Retinal pigment epithelial cell (primary cell): ENCODE data around the gene WSCD2.

ENCODE experiments used
- DNase-seq: peaks from one replicate; pipeline ENCODE4 v3.0.0-alpha.2; 2010; ENCODE audit warnings: low read depth
- H3K4me3 ChIP-seq: 2 replicates; pipeline ENCODE4 v1.5.1; 2011; ENCODE audit warnings: mild to moderate bottlenecking, low read length, control low read depth, moderate library complexity
- TF ChIP-seq, protein P1 (sequence below): conservative IDR thresholded peaks from 2 replicates; pipeline ENCODE4 v1.5.1; 2011; ENCODE audit warnings: low read depth, low read length, control low read depth, inconsistent platforms

WSCD2 gene

DNA sequence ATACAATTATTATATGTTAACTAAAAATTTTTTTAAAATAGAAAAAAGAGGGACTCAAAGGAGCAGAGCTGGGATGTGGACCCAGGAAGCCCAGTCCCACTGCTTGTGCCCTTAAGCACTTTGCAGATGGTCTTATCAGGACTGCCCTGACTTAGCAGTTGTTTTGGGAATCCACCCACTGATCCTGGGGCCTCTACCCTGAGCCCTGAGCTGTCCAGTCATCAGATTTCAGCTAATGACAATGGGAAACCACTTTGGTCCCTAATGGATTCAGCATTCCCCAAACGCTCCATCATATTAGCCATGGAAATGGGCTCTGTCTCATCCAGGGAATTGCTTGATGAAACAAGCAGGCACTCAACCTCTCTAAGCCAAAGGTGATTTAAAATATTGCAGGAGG, 22.5 kb upstream of the WSCD2 start:
- no peak overlapping the region for H3K4me3 ChIP-seq
- TF ChIP-seq, protein P1, sequence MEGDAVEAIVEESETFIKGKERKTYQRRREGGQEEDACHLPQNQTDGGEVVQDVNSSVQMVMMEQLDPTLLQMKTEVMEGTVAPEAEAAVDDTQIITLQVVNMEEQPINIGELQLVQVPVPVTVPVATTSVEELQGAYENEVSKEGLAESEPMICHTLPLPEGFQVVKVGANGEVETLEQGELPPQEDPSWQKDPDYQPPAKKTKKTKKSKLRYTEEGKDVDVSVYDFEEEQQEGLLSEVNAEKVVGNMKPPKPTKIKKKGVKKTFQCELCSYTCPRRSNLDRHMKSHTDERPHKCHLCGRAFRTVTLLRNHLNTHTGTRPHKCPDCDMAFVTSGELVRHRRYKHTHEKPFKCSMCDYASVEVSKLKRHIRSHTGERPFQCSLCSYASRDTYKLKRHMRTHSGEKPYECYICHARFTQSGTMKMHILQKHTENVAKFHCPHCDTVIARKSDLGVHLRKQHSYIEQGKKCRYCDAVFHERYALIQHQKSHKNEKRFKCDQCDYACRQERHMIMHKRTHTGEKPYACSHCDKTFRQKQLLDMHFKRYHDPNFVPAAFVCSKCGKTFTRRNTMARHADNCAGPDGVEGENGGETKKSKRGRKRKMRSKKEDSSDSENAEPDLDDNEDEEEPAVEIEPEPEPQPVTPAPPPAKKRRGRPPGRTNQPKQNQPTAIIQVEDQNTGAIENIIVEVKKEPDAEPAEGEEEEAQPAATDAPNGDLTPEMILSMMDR, result no peak
- no peak for DNase-seq

DNA sequence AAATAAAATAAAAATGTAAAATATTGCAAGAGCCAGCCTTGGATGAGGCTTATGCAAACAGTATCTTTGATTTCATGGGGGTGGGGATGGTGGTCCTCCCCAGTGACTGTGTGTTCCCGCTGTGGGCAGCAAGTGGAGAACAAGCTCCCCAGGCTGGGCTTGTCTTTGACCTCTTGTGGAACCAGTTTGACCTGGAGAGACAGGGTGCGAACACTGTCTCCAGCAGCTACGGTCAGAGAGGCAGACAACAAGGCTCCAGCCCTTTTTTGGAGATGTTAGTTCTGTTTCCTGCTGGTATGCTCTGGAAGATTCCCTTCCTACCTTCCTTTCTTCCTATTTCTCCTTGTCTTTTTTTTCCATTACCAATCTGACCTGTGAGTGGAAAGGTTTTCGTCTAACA, 21.8 kb upstream of the WSCD2 start:
- TF ChIP-seq, protein P1, result no peak
- no peak for DNase-seq
- no peak overlapping the region for H3K4me3 ChIP-seq

DNA sequence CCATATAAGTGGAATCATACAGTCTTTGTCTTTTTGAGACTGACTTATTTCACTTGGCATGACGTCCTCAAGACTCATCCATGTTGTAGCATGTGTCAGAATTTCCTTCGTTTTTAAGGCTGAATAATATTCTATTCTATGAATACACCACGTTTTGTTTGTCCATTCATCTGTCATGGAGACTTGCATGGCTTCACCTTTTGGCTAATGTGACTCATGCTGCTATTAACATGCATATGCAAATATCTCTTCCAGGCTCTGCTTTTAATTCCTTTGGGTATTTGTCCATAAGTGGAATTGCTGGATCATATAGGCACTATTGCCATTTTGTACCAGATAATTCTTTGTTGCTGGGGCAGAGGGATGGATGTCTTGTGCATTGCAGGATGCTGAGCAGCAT, 19.6 kb upstream of the WSCD2 start:
- TF ChIP-seq, protein P1, result no peak
- no peak for DNase-seq

DNA sequence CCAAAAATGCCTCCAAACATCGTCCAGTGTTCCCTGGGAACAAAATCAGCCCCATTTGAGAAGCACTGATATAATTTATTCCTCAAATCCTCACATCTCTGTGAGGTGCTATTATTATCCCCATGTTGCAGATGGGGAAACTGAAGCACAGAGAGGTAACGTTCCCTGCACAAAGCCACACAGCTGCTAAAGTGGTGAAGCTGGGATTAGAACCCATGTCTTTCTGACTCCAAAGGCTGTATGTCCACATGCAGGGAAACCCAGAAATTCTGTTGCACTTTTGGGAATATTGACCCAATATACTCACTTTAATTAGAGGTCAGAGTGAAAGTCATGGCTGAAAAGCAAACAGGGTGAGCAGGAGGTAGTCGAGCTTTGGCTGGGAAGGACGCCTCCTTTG, 19.1 kb upstream of the WSCD2 start:
- H3K4me3 ChIP-seq, result no peak overlapping the region
- DNase-seq, result no peak
- TF ChIP-seq, protein P1, result no peak

More for the DNA sequence above, 19.6 kb upstream of the WSCD2 start:
- no peak overlapping the region for H3K4me3 ChIP-seq

DNA sequence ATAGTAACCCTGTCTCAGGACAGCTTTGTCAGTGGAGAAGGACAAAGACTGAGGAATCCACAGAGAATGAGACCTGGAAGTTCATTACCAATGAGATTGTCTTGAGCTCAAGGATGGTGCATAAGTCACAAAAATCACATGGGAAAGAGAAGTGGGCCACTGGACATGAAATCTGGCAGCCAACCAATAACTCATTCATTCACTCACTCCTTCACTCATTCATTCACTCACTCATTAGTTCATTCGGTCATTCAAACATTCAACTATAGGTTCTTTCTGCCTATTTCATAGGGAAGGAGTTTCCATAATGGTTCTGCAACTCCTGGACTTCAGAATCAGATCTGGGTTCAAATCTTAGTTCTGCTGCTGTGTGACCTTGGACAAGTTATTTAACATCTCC, 18.2 kb upstream of the WSCD2 start:
- no peak for DNase-seq
- TF ChIP-seq, protein P1, result no peak

DNA sequence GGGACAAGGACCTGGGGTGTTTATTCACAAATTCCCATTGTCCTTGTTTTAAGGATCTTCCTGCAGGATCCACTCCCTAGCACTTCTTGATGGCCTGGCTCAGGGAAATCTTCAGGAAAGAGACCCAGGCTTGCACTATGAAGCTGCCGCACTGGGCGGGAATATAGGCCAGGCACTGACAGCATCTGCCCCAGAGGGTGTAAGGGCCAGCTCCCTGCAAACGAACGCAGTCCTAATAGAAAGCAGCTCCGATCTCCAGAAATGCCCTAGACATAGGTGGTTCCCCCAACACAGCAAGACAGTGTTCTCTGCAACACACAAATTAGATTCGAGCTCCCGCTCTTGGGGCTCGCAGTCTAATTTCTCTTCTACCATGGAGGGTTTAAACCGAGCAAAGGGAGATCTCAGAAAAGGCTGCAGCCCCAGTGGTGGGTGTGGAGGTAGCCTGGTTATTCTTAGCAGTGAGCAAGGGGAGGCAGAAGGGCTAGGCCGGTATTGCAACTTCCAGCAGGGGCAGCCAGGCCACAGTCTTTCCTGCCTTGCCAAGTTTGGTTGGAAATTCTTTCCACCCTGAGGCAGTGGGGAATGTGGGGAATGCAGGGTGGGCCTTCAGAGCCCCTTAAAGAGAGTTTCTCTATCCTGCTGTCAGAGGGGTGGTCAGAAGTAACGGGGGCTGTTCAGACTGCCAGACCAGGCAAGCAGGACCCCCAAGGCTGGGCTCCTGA, 16.1 kb upstream of the WSCD2 start:
- TF ChIP-seq, protein P1, result no peak
- no peak overlapping the region for H3K4me3 ChIP-seq
- no peak for DNase-seq

More for the DNA sequence above, 18.2 kb upstream of the WSCD2 start:
- H3K4me3 ChIP-seq, result no peak overlapping the region
